Heart right ventricle (tissue), 16 donors: ENCODE data around the gene RFX1. TPM values are rescaled to one million over a fixed set of nuclear protein-coding genes. Genes with fewer than 3 reads are reported as not detected.
"Not testable (repeated sequence)": the region's sequence is repeated elsewhere in the genome, so short reads cannot be mapped to it uniquely, and the experiment has no call there.

ENCODE experiments used
- ATAC-seq, 8 donors: fragments of 200-7000 bp; cut with Tn5 transposase; one replicate each; pipeline ENCODE4 v1.9.1; 2020; ENCODE audit warnings: mild to moderate bottlenecking in 8 of 8, moderate library complexity in 8 of 8, moderate number of reproducible peaks in 1 of 8
- DNase-seq, 2 donors: peaks; one replicate each; pipeline ENCODE4 v3.0.0-alpha.2; 2020
- H3K27ac ChIP-seq, 10 donors: fragments of 200-600 bp; sonication (generic) in 2 of 10; one replicate each; pipeline versions ENCODE4 v1.5.0 to v1.8.0; 2020 to 2022; ENCODE audit warnings: mild to moderate bottlenecking in 3 of 10
- H3K27me3 ChIP-seq, 7 donors: fragments of 200-600 bp; one replicate each; pipeline ENCODE4 v1.8.0; 2021 to 2022; ENCODE audit warnings: mild to moderate bottlenecking in 2 of 7
- H3K36me3 ChIP-seq, 9 donors: fragments of 200-600 bp; sonication (generic) in 1 of 9; one replicate each; pipeline versions ENCODE4 v1.5.0 to v1.8.0; 2020 to 2022; ENCODE audit warnings: mild to moderate bottlenecking in 2 of 9
- H3K4me1 ChIP-seq, 9 donors: fragments of 200-600 bp; sonication (generic) in 1 of 9; one replicate each; pipeline versions ENCODE4 v1.5.0 to v1.8.0; 2020 to 2022; ENCODE audit warnings: mild to moderate bottlenecking in 4 of 9
- H3K4me3 ChIP-seq, 10 donors: fragments of 200-600 bp; sonication (generic) in 2 of 10; one replicate each; pipeline versions ENCODE4 v1.5.0 to v1.8.0; 2020 to 2022; ENCODE audit warnings: mild to moderate bottlenecking in 7 of 10, moderate library complexity in 2 of 10
- H3K9me3 ChIP-seq, 11 donors: fragments of 200-600 bp in 10 of 11; sonication (generic) in 2 of 11; one replicate each; pipeline versions ENCODE4 v1.5.0 to v1.8.0; 2013 to 2022; ENCODE audit warnings: mild to moderate bottlenecking in 2 of 11, control low read depth in 1 of 11, moderate library complexity in 1 of 11
- WGBS, 2 donors: extraction: QIAGEN DNeasy Blood & Tissue Kit; methylation state at CpG; one replicate each; pipeline ENCODE4 v1.1.7; 2013; ENCODE audit warnings: inconsistent platforms in 1 of 2; 5-methylcytosine and 5-hydroxymethylcytosine counted together
- intact Hi-C, 10 donors: fragments of 100-400 bp; cut with DNase I; formaldehyde crosslinking; loops; one replicate each; pipeline versions ENCODE4 v1.11.1 to v1.14.2; 2022
- polyA plus RNA-seq, 2 donors: library from polyadenylated mRNA; stranded (reverse); fragments of 200-250 nt; gene quantifications; one replicate each; pipeline ENCODE4 v1.2.3, GENCODE V29; 2013
- total RNA-seq, 10 donors: library from RNA; stranded (reverse); fragmentation: NEBNext Ultra II Directional in 3 of 10; extraction: Animal tissue kit (Norgen Biotek cat#: 25700) in 3 of 10; gene quantifications; one replicate each; pipeline versions ENCODE4 v1.2.1 to v1.2.4, GENCODE V29; 2021 to 2023
- TF ChIP-seq, protein P1 (sequence below), 9 donors: fragments of 200-600 bp; sonication (generic) in 2 of 9; IDR thresholded peaks; one replicate each; pipeline versions ENCODE4 v1.5.0 to v1.8.0; 2021 to 2022; ENCODE audit warnings: antibody characterized with exemption in 9 of 9, mild to moderate bottlenecking in 5 of 9, moderate library complexity in 1 of 9
- donor health status: Arrhythmogenic right ventricular cardiomyopathy.
- donor health status: ischemic (EF 13 %, LVEDD 7.1; RV severe dilation, severe dysfunction).
- donor health status: healthy with polysubstance abuse.
- donor health status: DM: no; HTN: yes; CAD: no.
- donor health status: DM: no; HTN: no; CAD: no.
- donor health status: ischemic (EF 25% LVEDD 6.9; RV normal size, moderate dysfunction).
- donor health status: ischemic (EF 25% LVEDD 5.7; RV mildly dilated, moderate dysfunction).
- donor health status: healthy.
- donor health status: DM: yes; HTN: yes; CAD: no.
- donor health status: Ischemic cardiomyopathy.
- donor health status: ischemic (EF 35%, LVEDD 5.7; RV mildly dilated, moderate dysfunction).
- donor health status: nonischemic (EF 11% LVEDD 7.7; RV severe dilation, severe dysfunction).
- donor health status: DM: yes; HTN: yes; CAD: no.
- donor health status: PGD.
- donor health status: ischemic (EF 29% LVEDD 5.4; RV normal size, mild dysfunction).
- donor health status: nonischemic (EF 23%, LVEDD 6.1; RV moderate dilation, normal function).

The RFX1 gene
- total and polyA plus RNA-seq, 12 donors: 2.7 to 15.8 (median 11.8) TPM

GRCh38 chr19:13972368-13973155 lies 33.6 kb downstream of the RFX1 start:
- WGBS, 2 donors: 95 to 96% methylated on average over 32 to 37 of the region's 37 CpGs
- no peak for DNase-seq
- Histone ChIP-seq H3K27me3 (no peaks in the 10 kb centered on the region), H3K4me3 (no peak overlapping the region), H3K27ac (no peak overlapping the region), H3K36me3 (peaks cover 4 to 92% (median 19%) of the 10 kb centered on the region in 9 donors), H3K4me1 (peaks cover 0 to 19% (median 2%) of the 10 kb centered on the region in 9 donors), H3K9me3 (no peaks in the 10 kb centered on the region)
- intact Hi-C loops: no loop called here
- TF ChIP-seq, protein P1, sequence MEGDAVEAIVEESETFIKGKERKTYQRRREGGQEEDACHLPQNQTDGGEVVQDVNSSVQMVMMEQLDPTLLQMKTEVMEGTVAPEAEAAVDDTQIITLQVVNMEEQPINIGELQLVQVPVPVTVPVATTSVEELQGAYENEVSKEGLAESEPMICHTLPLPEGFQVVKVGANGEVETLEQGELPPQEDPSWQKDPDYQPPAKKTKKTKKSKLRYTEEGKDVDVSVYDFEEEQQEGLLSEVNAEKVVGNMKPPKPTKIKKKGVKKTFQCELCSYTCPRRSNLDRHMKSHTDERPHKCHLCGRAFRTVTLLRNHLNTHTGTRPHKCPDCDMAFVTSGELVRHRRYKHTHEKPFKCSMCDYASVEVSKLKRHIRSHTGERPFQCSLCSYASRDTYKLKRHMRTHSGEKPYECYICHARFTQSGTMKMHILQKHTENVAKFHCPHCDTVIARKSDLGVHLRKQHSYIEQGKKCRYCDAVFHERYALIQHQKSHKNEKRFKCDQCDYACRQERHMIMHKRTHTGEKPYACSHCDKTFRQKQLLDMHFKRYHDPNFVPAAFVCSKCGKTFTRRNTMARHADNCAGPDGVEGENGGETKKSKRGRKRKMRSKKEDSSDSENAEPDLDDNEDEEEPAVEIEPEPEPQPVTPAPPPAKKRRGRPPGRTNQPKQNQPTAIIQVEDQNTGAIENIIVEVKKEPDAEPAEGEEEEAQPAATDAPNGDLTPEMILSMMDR (IDR thresholded peaks at IDR 0.05): no peak
- ATAC-seq: no peak

GRCh38 chr19:13971868-13972267 lies 34.3 kb downstream of the RFX1 start:
- H3K27ac ChIP-seq, H3K27me3 ChIP-seq, ATAC-seq, intact Hi-C loops, H3K4me3 ChIP-seq, H3K9me3 ChIP-seq, DNase-seq: not testable (repeated sequence)
- 88 to 91% methylated on average over 15 of the region's 15 CpGs for WGBS, 2 donors
- Histone ChIP-seq H3K4me1 (peaks cover 0 to 19% (median 2%) of the 10 kb centered on the region in 9 donors), H3K36me3 (peaks cover 4 to 97% (median 22%) of the 10 kb centered on the region in 9 donors)

DNA sequence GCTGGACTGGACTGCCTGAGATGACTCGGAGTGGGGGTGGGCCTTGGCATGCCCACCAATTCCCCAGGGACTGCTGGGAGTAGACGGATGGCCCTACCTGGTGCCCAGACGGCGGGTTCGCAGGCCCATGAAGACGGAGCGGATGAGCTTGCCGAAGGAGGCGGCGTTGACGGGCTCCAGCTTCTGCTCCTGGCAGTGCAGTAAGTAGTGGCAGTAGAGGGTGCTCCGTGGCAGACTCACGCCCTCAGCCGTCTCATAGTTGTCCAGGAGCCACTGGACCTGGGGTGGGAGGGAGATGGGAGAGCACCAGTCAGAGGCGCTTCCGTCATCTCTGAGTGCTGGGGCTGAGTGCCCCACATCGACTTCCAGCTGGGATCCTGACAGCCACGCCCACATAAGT lies 36.2 kb downstream of the RFX1 start:
- Histone ChIP-seq H3K9me3 (no peaks in the 10 kb centered on the region), H3K27me3 (no peaks in the 10 kb centered on the region), H3K27ac (no peak overlapping the region), H3K4me1 (peaks cover 0 to under 1% (median 0%) of the 10 kb centered on the region in 9 donors), H3K36me3 (peaks cover 4 to 99% (median 40%) of the 10 kb centered on the region in 9 donors), H3K4me3 (no peak overlapping the region)
- DNase-seq: no peak
- intact Hi-C loops: loop anchor here in 1 of 10 donors (10.0 kb wide), 1 partner anchor 75 kb away; no protein-coding TSS in a partner anchor
- ATAC-seq: no peak
- TF ChIP-seq, protein P1 (IDR thresholded peaks at IDR 0.05): no peak
- 90 to 92% methylated on average over 18 of the region's 18 CpGs for WGBS, 2 donors

DNA sequence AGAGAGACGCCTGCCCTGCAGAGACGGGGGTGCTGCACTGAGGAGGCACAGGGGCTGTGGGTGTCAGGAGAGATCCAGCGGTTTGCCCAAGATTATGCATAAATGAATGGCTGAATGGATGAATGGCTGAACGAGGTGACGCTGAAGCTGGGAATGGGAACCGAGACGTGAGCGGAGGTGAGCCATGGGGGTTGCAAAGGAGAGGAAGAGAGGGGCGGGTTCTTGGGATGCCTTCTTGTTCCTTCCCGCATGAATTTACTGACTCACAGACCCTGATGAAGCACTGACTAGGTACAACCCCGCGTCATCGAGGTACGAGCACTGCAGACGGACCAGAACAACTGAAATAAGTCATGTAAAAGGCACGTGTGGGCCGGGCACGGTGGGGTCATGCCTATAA lies 37.1 kb downstream of the RFX1 start:
- H3K4me1 ChIP-seq: no peaks in the 10 kb centered on the region
- H3K27ac ChIP-seq: no peak overlapping the region
- H3K9me3 ChIP-seq: no peaks in the 10 kb centered on the region
- H3K4me3 ChIP-seq: no peak overlapping the region
- H3K36me3 ChIP-seq: peaks cover 4 to 100% (median 43%) of the 10 kb centered on the region in 9 donors
- 93 to 94% methylated on average over 18 of the region's 18 CpGs for WGBS, 2 donors
- DNase-seq (no peak), ATAC-seq (no peak)
- no peaks in the 10 kb centered on the region for H3K27me3 ChIP-seq
- TF ChIP-seq, protein P1 (IDR thresholded peaks at IDR 0.05): no peak
- intact Hi-C loops: loop anchor here in 1 of 10 donors (10.0 kb wide), 1 partner anchor 76 kb away; no protein-coding TSS in a partner anchor
